IPS DF 4.7 (cell line): ENCODE results near the gene ILK.

Experiments used
- DNase-seq: peaks from one replicate; pipeline ENCODE4 v3.0.0-alpha.2; 2013; ENCODE audit warnings: low spot score; ENCODE audit errors: extremely low read depth

The ILK gene

DNA sequence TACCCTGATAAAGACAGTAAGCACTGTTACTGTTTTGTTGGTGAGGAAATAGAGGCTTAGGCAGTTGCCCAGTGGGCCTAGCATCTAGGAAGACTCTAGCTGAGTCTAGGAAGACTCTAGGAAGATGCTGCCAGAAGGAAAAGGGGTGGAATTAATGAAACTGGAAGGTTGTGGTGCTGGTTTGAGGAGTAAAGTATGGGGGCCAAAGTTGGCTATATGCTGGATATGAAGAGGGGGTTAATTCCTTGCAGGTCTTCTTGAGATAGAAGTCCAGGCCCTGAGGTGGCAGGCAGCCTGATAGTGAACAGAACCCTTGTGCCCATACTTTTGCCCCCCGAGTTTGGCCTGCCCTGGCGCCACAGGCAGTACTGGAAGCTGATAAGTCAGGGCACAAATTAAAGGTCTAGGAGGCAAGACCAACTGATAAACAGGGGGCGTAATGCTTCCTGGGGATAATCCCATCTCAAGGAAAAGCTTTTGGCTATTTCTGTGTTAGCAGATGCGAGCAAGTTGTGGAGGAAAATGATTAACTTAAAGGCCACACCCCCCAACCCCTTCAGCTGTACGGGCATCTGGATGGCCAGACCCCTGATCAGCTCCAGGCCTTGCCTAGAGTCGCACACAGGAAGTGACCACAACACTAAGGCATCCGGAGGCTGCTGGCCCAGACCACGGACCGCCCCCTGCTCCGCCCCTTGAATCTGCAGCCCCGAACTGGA, 3.1 kb downstream of the ILK start:
- no peak for DNase-seq

DNA sequence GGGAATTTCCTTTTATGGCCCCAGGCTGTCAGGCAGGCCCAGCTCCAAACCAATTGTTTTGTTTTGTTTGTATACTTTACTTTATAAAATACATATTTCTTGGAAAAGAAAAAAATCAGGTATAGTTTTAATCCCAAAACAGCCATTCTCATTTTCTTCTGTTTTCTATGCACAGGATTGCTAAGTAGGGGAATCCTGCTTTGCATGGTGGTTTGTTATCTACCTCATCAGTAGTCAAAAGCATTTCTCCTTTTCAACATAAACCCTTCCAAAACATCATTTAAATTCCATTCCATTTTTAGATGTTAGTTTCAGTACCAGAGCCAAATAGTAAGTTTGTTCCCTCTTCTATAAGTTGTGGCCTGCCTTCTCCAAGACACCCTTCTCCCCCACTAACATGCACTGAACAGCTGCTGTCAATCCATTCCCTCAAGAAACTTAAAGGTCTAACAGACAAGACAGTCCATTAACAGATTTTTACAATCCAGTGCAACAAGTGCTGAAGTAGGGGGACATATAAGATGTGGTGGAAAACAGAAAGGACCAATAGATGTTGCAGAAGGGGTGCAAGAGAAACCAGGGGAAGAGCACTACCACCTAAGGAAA, 3.7 kb downstream of the ILK start:
- DNase-seq: no peak

DNA sequence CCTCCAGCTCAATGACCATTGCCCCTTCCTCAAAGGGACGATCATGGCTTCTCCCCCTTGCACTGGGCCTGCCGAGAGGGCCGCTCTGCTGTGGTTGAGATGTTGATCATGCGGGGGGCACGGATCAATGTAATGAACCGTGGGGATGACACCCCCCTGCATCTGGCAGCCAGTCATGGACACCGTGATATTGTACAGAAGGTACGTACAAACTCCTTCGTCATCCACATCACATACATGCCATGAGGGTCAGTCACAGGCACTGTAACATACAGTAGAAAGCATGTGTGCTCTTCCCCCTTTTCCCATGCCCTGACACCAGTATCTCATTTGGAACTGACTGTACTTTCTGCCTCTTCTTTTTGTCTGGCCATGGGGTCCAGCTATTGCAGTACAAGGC, 4.4 kb downstream of the ILK start:
- DNase-seq: no peak

DNA sequence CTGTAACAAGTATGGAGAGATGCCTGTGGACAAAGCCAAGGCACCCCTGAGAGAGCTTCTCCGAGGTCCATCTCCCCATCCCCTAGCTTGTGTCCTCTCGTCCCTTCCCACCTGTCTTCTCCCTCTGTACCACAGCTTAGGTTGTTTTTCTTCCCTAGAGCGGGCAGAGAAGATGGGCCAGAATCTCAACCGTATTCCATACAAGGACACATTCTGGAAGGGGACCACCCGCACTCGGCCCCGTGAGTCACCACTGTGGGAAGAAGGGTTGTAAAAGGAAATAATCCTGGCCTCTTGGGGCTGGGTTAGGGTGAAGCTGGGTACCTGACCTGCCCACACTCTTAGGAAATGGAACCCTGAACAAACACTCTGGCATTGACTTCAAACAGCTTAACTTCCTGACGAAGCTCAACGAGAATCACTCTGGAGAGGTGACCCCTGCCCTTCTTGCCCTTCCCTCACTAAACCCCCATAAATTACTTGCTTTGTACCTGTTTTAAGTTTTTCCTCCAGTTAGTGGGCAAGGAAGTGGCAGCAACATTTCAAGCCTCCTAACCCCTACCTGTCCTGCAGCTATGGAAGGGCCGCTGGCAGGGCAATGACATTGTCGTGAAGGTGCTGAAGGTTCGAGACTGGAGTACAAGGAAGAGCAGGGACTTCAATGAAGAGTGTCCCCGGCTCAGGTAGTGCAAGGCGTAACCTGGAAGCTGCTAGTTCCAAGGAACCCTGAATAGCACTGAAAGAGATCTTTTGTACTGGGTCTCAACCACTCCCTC, 5.3 kb downstream of the ILK start:
- DNase-seq: no peak

DNA sequence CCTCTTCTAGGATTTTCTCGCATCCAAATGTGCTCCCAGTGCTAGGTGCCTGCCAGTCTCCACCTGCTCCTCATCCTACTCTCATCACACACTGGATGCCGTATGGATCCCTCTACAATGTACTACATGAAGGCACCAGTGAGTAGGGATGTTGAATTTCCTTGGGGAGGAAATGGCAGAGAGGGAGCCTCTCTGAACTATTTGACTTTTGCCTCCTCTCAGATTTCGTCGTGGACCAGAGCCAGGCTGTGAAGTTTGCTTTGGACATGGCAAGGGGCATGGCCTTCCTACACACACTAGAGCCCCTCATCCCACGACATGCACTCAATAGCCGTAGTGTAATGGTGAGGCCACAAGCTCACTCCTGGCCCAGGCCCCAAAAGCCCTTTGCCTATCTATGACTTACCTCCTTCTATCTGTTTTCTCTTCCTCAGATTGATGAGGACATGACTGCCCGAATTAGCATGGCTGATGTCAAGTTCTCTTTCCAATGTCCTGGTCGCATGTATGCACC, 6.0 kb downstream of the ILK start:
- DNase-seq: no peak

DNA sequence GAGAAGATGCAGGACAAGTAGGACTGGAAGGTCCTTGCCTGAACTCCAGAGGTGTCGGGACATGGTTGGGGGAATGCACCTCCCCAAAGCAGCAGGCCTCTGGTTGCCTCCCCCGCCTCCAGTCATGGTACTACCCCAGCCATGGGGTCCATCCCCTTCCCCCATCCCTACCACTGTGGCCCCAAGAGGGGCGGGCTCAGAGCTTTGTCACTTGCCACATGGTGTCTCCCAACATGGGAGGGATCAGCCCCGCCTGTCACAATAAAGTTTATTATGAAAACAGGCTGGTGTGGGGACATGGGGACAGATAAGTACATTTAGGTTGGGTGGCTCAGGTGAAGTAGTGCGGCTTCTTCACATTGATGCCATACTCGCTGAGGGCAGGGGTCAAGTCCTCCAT, 7.0 kb downstream of the ILK start:
- no peak for DNase-seq

DNA sequence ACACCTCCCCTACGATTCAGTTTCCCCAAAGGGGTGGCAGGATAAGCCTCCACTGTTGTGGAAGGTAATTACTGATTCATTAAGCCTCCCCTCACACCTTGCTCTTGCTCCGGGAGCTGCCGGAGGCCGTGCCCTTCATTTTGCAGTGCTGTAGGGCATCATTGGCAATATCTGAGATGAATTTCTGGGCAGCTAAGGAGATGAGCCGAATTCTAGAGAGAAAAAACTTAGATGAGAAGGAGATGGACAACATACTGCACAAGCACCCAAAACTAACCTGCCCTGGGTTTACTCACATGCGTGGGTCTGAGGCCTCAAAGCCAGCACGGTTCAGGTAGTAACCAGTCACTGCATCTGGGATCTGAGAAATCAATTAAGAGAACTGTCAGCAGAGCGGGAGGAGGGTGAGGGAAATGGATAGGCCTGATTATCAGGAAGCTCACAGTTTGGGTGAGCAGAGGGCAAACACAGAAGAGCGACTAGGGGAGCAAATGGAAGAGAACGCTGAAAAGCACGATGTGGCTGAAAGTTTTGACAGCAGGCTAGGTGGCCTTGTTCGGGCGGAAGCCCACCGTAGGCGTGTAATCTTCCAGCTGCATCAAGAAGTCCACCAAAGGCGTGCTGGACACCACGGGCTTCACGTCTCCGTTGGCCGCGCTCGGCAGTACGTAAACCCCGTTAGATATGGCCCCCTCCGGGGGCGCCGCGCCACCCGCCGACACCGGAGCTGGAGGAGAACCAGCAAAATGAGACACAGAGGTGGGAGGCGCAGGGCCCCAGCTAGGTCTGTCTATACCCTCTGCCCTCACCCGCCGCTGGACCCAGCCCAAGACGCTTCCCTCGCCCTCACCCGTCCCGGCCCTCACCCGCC, 7.8 kb downstream of the ILK start:
- DNase-seq: no peak

DNA sequence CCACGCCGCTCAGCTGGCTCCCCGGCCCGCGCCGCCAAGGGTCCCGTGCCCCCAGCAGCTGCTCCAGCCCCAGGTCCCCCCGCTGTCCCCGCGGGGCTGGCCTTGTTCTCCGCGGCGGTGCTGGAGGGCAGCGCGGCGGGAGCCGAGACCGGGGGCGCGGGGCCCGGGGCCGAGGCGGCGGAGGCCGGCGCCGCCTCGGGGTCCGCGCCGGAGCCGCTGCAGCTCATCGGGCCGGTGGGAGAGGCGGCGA, 8.3 kb downstream of the ILK start:
- no peak for DNase-seq

DNA sequence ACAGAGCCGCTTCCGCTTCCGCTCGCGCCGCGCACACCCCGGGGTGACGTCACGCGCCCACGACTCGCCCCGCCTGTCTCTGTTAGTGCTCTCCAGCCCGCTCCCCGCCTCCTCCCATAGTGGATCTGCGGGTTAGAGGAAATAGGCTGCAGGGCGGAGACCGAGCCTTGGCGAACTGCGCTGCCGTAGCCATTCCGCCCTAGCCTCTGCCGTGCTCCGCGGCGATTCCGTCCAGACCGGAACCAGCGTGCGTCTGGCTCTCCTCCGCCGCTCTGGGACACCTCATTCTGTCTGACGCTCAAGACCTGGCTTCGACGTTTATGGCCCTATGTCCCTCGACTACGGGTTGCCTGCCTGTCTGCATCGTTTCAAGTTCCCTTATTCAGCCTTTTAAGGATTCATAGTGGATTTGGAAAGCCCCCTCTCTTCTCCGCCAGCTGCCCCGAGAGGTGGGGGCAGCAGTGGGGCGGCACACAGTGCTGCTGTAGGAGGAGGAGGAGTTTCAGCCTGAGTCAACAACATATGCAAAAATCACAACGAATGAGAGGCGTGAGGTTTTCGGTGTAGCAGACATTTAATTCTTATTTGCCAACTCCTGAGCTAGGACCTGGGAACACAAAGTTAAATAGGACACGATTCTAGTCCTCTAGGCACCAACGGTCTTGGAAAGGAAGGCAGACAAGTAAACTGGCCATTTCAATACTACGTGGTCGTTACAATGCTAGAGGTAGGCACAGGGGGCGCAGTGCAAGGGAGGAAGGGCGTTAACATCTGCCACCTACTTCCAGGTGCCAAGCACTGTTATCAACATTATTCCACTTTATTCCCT, 8.9 kb downstream of the ILK start, which contains the start of gene TAF10:
Gene TAF10, minus strand, starts transcription at position 4 of the 829 bp plus-strand sequence. CDS start 27 bp downstream, outside the sequence.
- no peak for DNase-seq

DNA sequence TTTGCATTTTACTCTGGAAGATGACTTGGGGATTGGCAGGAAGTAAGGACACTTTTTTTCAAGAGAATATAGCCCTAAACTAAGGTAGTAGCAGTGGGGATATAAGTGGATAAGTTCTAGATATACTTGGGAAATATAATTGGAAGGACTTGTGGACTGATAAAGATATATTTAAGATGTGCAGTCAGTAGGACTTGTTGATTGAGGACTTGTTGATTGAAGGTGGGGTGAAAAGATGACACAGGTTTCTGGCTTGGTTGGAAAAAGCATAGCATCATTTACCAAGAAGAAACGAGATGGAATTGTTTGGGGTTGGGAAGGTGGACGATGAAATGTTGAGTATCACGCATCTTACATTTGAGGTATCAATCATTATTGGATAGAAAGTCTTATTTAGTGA, 9.9 kb downstream of the ILK start:
- DNase-seq: no peak

DNA sequence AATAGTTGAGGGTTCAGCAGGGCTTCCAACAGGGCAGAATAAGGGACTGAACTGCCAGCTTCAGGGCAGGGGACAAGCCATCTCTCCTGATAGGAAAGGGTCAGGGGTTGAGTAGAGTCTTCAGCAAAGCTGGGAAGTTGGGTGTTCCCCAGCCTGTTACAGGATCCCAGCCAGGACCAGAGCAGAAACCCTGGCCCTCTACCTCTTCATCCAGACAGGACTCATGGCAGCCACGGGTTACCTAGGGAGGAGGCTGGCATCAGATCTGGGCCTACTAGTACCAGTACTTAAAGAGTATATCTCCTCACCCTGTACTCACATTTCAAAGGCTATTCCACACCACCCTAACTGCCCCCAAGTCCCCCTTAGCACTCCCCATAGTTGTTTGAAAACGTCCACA, 10.9 kb downstream of the ILK start:
- no peak for DNase-seq

DNA sequence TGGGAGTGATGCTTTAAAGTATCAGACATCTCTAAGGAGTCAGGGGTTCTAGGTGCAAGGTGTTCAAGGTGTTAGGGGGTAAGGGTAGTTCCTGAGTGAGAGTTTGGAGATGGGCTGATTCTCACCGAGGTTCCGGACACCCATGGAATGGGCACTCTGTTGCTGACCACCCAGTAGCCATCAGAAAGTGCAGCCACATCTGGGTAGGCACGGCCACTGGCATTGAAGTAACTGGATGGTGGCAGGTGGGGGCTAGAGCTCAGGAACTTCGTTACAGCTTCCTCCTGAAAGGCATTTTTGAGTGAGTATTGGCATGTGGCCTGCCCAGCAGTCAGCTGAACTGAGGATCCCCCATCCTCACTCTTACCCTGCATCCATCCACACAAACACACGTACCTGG, 11.5 kb downstream of the ILK start:
- DNase-seq: no peak

DNA sequence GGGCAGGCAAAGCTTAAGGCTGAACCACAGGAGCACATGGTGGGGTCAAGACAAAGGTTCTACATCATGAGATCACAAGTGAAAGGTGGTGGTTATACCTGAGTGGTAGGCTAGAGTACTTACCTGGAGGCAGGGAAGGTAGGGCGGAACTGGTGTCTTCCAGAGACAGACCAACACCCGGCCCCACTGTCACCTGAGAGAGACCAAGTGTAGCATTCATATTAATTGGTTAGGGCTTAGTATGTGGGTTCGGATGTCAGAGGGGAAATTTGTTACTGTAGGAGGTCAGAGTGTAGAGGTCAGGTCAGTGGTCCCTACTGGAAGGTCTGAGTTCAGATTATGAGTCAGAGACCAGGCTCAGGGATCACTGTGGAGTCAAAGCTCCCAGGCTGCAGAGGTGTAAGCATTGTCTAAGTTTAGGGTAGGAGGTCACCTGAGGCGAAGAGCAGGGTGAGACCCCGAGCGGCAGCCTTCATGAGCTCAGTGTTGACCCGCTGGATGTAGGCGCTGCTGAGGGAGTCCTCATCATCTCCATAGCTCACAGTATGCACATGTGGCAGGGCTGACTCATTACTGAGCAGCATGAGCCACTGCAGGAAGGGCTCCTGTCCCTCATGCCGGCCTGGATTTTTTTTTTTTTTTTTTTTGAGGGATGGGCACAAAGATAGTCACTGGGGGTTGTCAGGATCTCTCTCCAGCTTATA, 12.5 kb downstream of the ILK start:
- no peak for DNase-seq

DNA sequence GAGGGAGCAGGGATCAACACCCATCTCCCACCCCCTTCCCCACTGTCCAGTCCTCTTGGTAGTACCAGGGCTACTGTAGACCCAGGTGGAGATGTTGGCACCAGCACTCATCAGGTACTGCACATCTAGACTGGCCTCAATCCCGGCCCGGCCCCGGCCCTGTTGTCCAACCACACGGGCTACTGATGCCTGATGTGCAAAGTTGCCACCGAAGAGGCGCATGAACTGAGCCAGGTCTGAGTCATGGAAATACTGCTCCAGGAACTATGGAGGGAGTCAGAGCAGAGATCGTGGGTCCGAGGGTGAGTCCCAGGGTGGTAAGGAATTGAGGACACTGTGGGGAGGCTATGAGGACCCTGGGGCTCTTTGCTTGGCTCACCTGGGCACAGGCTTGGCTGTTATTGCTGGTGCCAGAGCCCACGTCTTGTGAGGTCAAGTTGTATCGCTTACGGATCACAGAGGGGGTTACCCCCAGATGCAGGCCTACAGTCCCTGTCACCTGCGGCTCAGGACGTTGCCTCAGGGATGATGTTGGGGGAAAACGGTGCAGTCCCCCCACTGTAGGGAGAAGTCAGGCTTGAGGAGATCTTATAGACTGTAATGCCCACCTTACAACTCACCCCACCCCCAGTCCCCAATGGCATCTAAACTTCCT, 13.1 kb downstream of the ILK start:
- DNase-seq: no peak

DNA sequence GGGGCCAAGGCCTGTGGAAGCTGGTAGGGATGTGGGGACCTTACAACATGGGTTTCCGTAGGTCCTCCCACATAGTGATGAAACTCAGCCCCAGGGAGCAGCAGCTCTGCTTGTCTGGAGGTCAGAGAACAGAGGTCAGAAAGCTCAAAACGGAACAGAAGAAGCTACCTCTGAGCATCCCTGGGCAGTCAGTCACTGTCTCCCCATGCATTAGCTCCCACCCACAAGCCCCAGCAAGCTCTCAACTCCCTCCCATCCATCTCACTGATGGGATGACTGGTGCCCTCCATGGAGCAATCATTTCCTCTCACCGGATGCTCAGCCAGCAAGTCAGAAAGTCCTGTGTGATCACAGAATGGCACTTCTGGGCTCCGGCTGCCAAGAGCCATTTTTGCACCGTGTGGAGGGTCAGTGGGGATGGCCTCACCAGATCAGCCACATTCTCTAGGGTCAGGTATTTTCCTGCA, 13.8 kb downstream of the ILK start:
- DNase-seq: no peak

DNA sequence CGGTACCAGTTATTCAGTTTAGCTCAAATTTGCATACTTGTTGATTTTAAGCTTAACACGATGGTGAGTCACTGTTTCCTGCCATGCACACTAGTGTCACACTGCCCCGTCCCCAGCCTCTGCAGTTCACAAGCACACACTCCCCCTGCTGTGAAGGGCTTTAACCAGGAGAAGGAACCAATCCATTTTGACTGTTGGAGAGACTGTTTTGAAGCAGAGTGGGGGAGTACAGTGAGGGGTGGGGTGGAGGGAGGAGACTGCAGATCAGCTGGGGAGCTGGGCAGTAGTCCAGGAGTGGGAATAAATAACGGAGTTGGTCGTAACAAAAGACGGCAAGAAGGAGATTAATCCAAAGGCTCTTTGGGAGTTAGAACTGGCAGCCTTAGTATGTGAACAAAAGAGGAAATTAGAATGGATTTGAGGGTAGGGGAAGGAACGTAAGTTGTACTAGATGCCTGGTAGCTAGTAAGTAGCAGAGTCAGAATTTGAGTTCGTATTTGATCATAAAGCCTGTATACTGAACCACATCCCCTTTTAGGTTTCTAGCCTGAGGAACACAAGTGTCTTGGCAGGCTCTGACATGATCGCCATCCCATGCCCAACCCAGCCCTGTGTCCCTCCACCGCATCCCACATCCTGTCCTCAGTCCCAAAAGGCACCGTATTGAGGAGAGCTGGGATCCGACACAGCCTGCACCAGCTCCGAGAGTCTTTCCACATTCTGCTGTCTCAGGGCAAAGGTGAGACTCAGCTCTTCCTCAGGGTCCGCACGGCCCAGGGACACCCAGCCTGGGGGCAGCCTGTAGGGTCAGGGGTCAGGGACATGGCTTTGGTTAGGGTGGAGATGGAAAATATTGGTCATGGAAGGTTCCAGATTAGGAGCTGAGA, 14.8 kb downstream of the ILK start:
- no peak for DNase-seq

DNA sequence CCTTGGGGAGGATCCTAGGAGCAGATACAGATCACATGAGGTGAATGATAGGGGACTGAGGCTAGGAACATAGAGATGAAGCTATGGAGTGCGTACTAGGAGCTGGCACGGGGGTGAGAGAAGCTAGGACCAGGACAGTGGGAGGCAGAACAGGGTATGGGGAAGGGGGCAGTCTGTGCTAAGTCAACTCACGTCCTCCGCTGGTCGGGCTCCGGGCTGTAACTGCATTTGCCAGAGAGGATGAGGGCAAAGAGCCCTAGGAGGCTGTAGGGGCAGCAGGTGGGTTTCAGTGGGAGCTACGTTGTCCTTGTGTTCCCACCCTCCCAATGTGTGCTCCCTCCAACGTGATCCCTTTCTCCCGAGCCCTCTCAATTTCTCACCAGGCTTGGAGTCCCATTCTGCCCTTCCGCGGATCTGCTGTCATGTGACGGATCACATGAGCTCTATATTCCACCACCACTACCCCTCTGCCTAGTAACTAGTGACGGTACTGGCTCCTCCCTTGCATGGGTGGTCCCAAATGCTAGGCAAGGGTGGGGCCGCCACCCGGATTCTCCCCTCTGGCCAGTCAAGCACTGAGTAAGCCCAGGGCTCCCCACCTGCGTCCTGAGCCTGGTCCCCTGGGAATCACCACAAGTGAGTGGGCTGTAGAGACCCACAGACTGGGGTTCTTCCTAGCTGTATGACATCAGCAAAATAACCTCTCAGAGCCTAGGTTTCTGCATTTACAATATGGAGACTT, 15.6 kb downstream of the ILK start, which contains the start of gene TPP1:
Gene TPP1, minus strand, starts transcription at position 419 of the 742 bp plus-strand sequence. Its CDS starts 22 bp downstream, at position 397.
- no peak for DNase-seq

DNA sequence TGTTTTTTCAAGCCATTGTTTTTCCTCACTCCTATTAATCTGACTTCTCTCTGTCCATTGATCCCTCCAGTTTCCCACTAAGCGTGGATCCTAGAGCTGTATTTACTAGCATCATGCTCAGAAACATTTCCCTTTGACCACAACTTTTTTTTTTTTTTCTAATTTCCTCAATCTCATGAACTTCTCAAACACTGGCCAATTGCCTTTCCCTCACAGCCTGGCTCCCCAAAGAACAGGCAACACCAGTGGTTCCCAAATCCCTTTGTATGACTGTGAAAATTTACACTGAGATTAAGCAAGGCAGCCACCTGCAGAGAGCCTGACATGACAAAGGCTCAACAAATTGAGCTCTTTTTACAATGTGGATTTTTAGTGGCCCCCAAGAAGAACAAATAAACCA, 17.1 kb downstream of the ILK start:
- DNase-seq: no peak
